Loucy (cell line): ENCODE measurements around the gene LBP.
A peak's percentile ranks its signal among the peaks of the same experiment; 100 is the strongest.

Experiments
- CTCF ChIP-seq: fragments of 200-600 bp; sonication (generic); conservative IDR thresholded peaks from 2 replicates; pipeline ENCODE4 v1.5.1; 2014; ENCODE audit warnings: mild to moderate bottlenecking, antibody characterized with exemption, low read length
- EZH2phosphoT487 ChIP-seq: fragments of 200-600 bp; IDR thresholded peaks from 2 replicates; pipeline ENCODE4 v1.6.1; 2018; ENCODE audit warnings: antibody characterized with exemption, mild to moderate bottlenecking, moderate library complexity, borderline replicate concordance

- TF ChIP-seq CTCF (peak; percentile 26; the same call in 1 of the 2 replicates), EZH2phosphoT487 (no peak)
Observed at GRCh38 chr20:38338849-38339520, 7.3 kb upstream of the LBP start.
